ENCODE data around the gene DUSP11.

Gene DUSP11

DNA sequence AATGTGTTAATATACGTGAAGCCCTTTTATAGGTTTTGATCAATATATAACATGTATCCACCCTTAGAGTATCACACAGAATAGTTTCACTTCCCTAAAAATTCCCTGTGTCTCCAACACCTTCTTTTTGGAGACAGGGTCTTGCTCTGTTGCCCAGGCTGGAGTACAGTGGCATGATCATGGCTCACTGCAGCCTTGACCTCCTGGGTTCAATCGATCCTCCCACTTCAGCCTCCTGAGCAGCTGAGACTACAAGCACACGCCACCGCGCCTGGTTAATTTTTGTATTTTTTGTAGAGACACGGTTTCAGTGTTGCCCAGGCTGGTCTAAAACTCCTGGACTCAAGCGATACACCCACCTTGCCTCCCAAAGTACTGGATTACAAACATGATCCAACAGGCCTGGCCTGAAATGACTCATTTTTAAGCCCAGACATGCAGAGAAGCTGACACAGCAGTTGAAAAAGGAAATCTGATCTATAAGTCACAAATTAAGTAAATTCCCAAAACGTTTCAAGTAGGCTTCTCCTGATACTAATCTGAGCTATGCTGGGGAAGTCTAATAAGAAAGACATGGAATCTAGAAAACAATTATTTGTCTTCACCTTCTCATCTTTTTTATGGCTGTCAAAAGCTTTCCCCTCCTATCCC is 2.9 kb downstream of the DUSP11 start:
- no peaks in the 10 kb centered on the region for H3K27me3 Mint-ChIP-seq (ENCODE audit: low read depth)
- H3K36me3 Mint-ChIP-seq (ENCODE audit: low read depth), result peaks cover 55% of the 10 kb centered on the region
- H3K4me1 Mint-ChIP-seq, result peaks cover 22% of the 10 kb centered on the region
- no peak overlapping the region for H3K27ac Mint-ChIP-seq
- no peak for TF ChIP-seq CTCF (IDR thresholded peaks at IDR 0.05; ENCODE audit: unreplicated experiment in 3 of 3)
- H3K4me3 Mint-ChIP-seq, result no peak overlapping the region
- no peaks in the 10 kb centered on the region for H3K9me3 Mint-ChIP-seq

GRCh38 chr2:73776381-73776780 is 3.5 kb downstream of the DUSP11 start:
- Mint-ChIP-seq H3K9me3 (no peaks in the 10 kb centered on the region), H3K4me1 (peaks cover 22% of the 10 kb centered on the region), H3K27me3 (ENCODE audit: low read depth) (no peaks in the 10 kb centered on the region), H3K36me3 (ENCODE audit: low read depth) (peaks cover 57% of the 10 kb centered on the region), H3K27ac (no peak overlapping the region), H3K4me3 (no peak overlapping the region)
- TF ChIP-seq CTCF (IDR thresholded peaks at IDR 0.05; ENCODE audit: unreplicated experiment in 3 of 3), result no peak

DNA sequence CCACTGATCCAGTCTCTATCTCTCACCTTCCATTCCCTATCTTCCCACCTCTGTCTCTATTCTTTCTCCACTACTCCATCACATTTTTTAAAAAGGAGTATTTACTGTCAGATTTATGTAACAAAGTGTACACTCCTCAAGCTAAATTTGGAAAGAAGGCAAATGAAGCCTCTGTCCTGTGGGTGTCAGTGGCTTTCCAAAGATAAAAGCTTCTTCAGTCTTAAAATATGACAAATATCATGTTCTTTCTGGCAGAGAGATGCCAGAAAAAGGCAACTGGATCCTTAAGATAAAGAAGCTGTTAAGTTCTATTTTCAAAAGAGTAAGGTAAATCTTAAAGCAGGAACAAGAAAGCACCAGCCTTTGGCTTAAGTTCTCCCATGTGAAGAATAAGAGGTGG is 7.1 kb downstream of the DUSP11 start:
- no peak overlapping the region for H3K4me3 Mint-ChIP-seq
- no peak overlapping the region for H3K27ac Mint-ChIP-seq
- H3K9me3 Mint-ChIP-seq, result no peaks in the 10 kb centered on the region
- H3K36me3 Mint-ChIP-seq (ENCODE audit: low read depth), result peaks cover 77% of the 10 kb centered on the region
- peaks cover 3% of the 10 kb centered on the region for H3K4me1 Mint-ChIP-seq
- TF ChIP-seq CTCF (IDR thresholded peaks at IDR 0.05; ENCODE audit: unreplicated experiment in 3 of 3), result no peak
- H3K27me3 Mint-ChIP-seq (ENCODE audit: low read depth), result no peaks in the 10 kb centered on the region

- H3K27ac Mint-ChIP-seq, result no peak overlapping the region
- H3K36me3 Mint-ChIP-seq (ENCODE audit: low read depth), result peaks cover 79% of the 10 kb centered on the region
- no peak for TF ChIP-seq CTCF (IDR thresholded peaks at IDR 0.05; ENCODE audit: unreplicated experiment in 3 of 3)
- H3K9me3 Mint-ChIP-seq, result no peaks in the 10 kb centered on the region
- H3K27me3 Mint-ChIP-seq (ENCODE audit: low read depth), result no peaks in the 10 kb centered on the region
- no peaks in the 10 kb centered on the region for H3K4me1 Mint-ChIP-seq
- no peak overlapping the region for H3K4me3 Mint-ChIP-seq
Observed at GRCh38 chr2:73770725-73771124, 9.2 kb downstream of the DUSP11 start.

DNA sequence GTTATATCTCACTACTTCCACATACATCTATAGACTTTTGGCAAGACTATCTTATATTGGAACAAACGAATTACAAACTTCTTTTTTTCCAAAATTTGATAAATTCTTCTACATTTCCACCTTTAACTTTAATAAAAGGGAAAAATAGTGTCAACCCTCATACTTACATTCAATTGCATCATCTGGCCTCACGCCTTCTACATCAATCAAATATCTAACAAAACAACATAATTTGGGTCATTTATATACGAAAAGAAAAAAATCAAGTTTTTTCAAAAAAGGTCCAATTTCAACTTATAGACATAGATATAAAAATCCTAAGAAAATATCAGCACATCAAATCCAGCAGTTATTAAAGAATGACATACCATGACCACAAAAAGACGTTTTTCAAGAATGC is 12.9 kb downstream of the DUSP11 start:
- Mint-ChIP-seq H3K4me1 (no peaks in the 10 kb centered on the region), H3K27ac (no peak overlapping the region), H3K27me3 (ENCODE audit: low read depth) (no peaks in the 10 kb centered on the region), H3K36me3 (ENCODE audit: low read depth) (peaks cover 72% of the 10 kb centered on the region), H3K9me3 (no peaks in the 10 kb centered on the region), H3K4me3 (no peak overlapping the region)
- TF ChIP-seq CTCF (IDR thresholded peaks at IDR 0.05; ENCODE audit: unreplicated experiment in 3 of 3), result no peak

- Mint-ChIP-seq H3K27ac (no peak overlapping the region), H3K9me3 (no peaks in the 10 kb centered on the region), H3K27me3 (ENCODE audit: low read depth) (no peaks in the 10 kb centered on the region), H3K36me3 (ENCODE audit: low read depth) (peaks cover 73% of the 10 kb centered on the region), H3K4me3 (no peak overlapping the region), H3K4me1 (no peaks in the 10 kb centered on the region)
- TF ChIP-seq CTCF (IDR thresholded peaks at IDR 0.05; ENCODE audit: unreplicated experiment in 3 of 3), result no peak
Observed at GRCh38 chr2:73766349-73766748, 13.6 kb downstream of the DUSP11 start.

All from nephron (organoid).